GM20000 (cell line): ENCODE data around the gene EAF1.
"Not testable (repeated sequence)": the region's sequence is repeated elsewhere in the genome, so short reads cannot be mapped to it uniquely, and the experiment has no call there.

Experiments used
- DNase-seq: peaks from one replicate; pipeline ENCODE4 v3.0.0; 2012; ENCODE audit warnings: low spot score
- CTCF ChIP-seq: IDR thresholded peaks from 2 replicates; pipeline ENCODE4 v1.5.1; 2012; ENCODE audit warnings: mild to moderate bottlenecking, control low read depth; ENCODE audit errors: extremely low read depth, missing control alignments

Gene EAF1

GRCh38 chr3:15453991-15454625 lies 26.7 kb downstream of the EAF1 start:
- no peak for DNase-seq
- no peak for TF ChIP-seq CTCF

- no peak for DNase-seq
- no peak for TF ChIP-seq CTCF
Observed at GRCh38 chr3:15454965-15455364, 27.6 kb downstream of the EAF1 start.

GRCh38 chr3:15455756-15456155 lies 28.4 kb downstream of the EAF1 start:
- no peak for DNase-seq
- TF ChIP-seq CTCF: no peak

GRCh38 chr3:15456321-15456720 lies 28.9 kb downstream of the EAF1 start:
- DNase-seq: no peak
- no peak for TF ChIP-seq CTCF

- DNase-seq: not testable (repeated sequence)
Observed at GRCh38 chr3:15456915-15457314, 29.5 kb downstream of the EAF1 start.

- no peak for TF ChIP-seq CTCF
- no peak for DNase-seq
Observed at GRCh38 chr3:15458212-15458780, 30.9 kb downstream of the EAF1 start.

GRCh38 chr3:15460891-15461531 lies 33.6 kb downstream of the EAF1 start:
- no peak for DNase-seq
- no peak for TF ChIP-seq CTCF

- no peak for DNase-seq
- TF ChIP-seq CTCF: no peak
Observed at GRCh38 chr3:15462451-15462850, 35.1 kb downstream of the EAF1 start.
